ENCODE data around the gene GLT6D1. TPM values are rescaled to one million over a fixed set of nuclear protein-coding genes. Genes with fewer than 3 reads are reported as not detected.

The GLT6D1 gene
- total RNA-seq, 2 experiments from 2014 or later: not detected

DNA sequence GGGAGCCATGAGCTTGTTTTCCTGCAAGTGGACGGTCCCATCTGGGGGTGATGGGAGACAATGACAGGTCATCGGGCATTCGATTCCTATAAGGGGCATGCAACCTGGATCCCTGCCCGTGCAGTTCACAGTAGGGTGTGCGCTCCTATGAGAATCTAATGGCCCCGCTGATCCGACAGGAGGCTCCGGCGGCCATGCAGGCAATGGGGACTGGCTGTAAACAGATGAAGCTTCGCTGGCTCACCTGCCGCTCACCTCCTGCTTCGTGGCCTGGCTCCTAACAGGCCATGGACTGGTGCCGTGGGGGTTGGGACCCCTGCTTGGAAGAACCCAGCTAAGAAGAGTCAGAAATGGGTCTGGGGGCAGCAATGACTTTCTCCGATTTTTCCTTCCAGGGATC, 56.8 kb downstream of the GLT6D1 start:
- no peak for ATAC-seq

DNA sequence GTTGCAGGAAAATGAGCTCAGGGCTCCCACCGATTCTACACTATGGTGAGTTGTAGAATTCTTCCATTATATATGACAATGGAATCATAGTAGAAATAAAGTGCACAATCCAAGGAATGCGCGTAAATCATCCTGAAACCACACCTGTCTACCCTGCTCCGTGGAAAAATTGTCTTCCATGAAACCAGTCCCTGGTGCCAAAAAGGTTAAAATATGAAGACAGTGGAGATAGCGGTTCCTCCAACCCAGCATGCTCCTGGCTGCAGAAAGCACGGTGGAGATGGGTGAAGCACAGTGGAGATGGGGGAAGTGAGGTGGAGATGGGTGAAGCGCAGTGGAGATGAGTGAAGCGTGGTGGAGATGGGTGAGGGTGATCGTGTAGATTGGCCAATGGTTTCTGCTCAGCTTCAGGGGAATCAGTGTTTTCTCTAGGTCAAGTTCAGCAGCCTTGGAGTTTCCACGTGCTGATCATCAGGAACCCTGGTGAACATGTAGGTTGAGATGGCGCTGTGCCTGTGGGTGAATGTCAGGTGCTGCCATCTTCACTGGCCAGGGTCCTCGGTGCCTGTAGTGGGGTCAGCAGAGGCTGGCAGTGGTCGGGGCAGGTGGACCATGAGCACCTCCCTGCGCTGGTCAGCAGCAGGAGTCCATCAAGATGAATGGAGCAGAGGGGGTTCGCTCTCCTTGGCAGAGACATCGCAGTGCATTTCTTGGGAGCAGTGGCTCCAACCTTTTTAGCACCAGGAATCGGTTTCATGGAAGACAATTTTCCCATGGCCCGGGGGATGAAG, 57.5 kb downstream of the GLT6D1 start:
- ATAC-seq (no peak), DNase-seq (no peak)
- no peak overlapping the region for H3K4me3 Mint-ChIP-seq
- no peaks in the 10 kb centered on the region for H3K36me3 Mint-ChIP-seq (ENCODE audit: low read depth)
- ChIA-PET CTCF (no interaction called here), POLR2A (no interaction called here)
- no peaks in the 10 kb centered on the region for H3K4me1 Mint-ChIP-seq (ENCODE audit: low read depth)
- no peaks in the 10 kb centered on the region for H3K9me3 Mint-ChIP-seq (ENCODE audit: insufficient read depth)
- no peak overlapping the region for H3K27ac Mint-ChIP-seq
- no peaks in the 10 kb centered on the region for H3K27me3 Mint-ChIP-seq (ENCODE audit: low read depth)

More for the DNA sequence above, 56.8 kb downstream of the GLT6D1 start:
- DNase-seq: no peak
- Mint-ChIP-seq H3K27ac (no peak overlapping the region), H3K4me3 (no peak overlapping the region), H3K9me3 (ENCODE audit: insufficient read depth) (no peaks in the 10 kb centered on the region), H3K36me3 (ENCODE audit: low read depth) (no peaks in the 10 kb centered on the region), H3K27me3 (ENCODE audit: low read depth) (no peaks in the 10 kb centered on the region), H3K4me1 (ENCODE audit: low read depth) (no peaks in the 10 kb centered on the region)
- ChIA-PET CTCF (no interaction called here), POLR2A (no interaction called here)

- no peak for ATAC-seq
- ChIA-PET CTCF (no interaction called here), POLR2A (no interaction called here)
- no peak for DNase-seq
- Mint-ChIP-seq H3K27me3 (ENCODE audit: low read depth) (no peaks in the 10 kb centered on the region), H3K4me3 (no peak overlapping the region), H3K27ac (no peak overlapping the region), H3K9me3 (ENCODE audit: insufficient read depth) (no peaks in the 10 kb centered on the region), H3K4me1 (ENCODE audit: low read depth) (no peaks in the 10 kb centered on the region), H3K36me3 (ENCODE audit: low read depth) (no peaks in the 10 kb centered on the region)
Observed at GRCh38 chr9:135580664-135581380, 58.5 kb downstream of the GLT6D1 start.

DNA sequence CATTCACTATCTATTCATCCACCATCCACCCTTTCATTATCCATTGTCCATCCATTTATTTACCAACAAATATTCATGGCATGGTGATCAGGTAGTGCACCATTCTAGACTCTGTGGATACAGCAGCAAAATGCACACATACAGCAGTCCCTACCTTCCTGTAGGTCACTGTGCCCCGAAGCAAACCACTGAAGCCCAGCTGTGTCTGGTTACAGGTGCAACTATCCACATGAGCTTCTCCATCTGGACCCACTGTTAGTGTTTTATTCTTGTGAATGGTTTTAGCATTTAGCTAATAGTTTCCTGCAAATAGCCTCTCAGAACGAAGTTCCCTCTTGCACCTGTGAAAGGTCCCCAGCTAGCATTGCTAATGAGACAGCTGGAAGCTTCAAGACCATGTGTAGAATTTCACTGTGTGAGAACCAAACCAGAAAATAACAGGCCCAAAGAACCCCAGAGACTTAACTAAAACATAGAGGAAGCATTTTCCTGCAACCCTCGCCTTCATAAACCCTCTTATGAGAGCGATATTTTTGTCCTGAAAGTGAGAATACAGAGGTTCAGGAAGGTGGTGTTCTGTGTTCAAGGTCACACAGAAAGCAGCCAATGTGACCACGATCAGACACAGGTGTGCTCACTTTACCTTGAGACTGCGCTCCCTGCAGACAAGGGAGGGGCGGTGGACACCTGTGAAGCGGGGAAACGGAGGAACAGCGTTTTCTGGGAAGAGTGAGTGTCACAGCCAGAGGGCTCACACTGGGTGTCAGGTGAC, 59.3 kb downstream of the GLT6D1 start:
- H3K4me3 Mint-ChIP-seq: no peak overlapping the region
- DNase-seq: no peak
- ChIA-PET POLR2A (no interaction called here), CTCF (no interaction called here)
- ATAC-seq: no peak
- no peaks in the 10 kb centered on the region for H3K4me1 Mint-ChIP-seq (ENCODE audit: low read depth)
- no peaks in the 10 kb centered on the region for H3K9me3 Mint-ChIP-seq (ENCODE audit: insufficient read depth)
- no peaks in the 10 kb centered on the region for H3K36me3 Mint-ChIP-seq (ENCODE audit: low read depth)
- no peaks in the 10 kb centered on the region for H3K27me3 Mint-ChIP-seq (ENCODE audit: low read depth)
- no peak overlapping the region for H3K27ac Mint-ChIP-seq

DNA sequence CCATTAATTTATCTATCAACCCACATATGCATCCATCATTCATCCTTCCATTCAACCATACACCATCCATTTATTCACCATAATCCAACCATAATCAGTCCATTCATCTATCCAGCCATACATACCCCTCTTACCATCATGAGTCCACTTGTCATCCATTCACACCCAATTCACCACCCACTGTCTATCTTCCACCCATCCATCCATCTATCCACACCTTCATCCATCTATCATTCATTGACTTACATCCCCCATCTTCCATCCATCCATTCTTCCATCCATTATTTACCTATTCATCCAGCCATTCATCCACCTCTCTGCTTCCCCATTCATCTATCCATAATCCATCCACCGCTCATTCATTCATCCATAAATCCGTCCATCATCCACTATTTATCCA, 60.0 kb downstream of the GLT6D1 start:
- no peaks in the 10 kb centered on the region for H3K27me3 Mint-ChIP-seq (ENCODE audit: low read depth)
- ATAC-seq (no peak), DNase-seq (no peak)
- no peak overlapping the region for H3K27ac Mint-ChIP-seq
- POLR2A ChIA-PET: no interaction called here
- no peaks in the 10 kb centered on the region for H3K36me3 Mint-ChIP-seq (ENCODE audit: low read depth)
- no peak overlapping the region for H3K4me3 Mint-ChIP-seq
- H3K4me1 Mint-ChIP-seq (ENCODE audit: low read depth): no peaks in the 10 kb centered on the region
- CTCF ChIA-PET: no interaction called here
- H3K9me3 Mint-ChIP-seq (ENCODE audit: insufficient read depth): no peaks in the 10 kb centered on the region

DNA sequence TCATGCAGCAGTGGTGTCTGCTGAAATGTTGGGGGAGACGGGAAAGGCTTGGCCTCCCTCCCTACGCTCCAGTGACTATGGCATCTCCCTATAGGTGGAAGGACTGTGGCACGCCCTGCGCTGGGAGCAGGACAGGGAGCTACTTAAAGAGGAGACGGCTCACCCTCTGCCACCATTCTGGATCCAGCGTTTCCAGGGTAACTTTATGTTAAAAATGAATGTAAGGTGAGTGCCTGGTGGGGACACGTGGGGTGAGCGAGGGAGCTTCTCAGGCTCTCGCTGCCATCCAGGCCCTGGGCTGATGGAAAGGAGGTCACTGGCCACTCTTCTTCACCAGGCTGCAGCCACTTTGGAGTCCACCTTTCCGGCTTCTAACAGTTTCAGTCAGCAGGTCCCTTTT, 62.1 kb downstream of the GLT6D1 start:
- no peak overlapping the region for H3K4me3 Mint-ChIP-seq
- ChIA-PET POLR2A (no interaction called here), CTCF (no interaction called here)
- no peaks in the 10 kb centered on the region for H3K9me3 Mint-ChIP-seq (ENCODE audit: insufficient read depth)
- no peaks in the 10 kb centered on the region for H3K27me3 Mint-ChIP-seq (ENCODE audit: low read depth)
- DNase-seq (no peak), ATAC-seq (no peak)
- no peak overlapping the region for H3K27ac Mint-ChIP-seq
- no peaks in the 10 kb centered on the region for H3K4me1 Mint-ChIP-seq (ENCODE audit: low read depth)
- H3K36me3 Mint-ChIP-seq (ENCODE audit: low read depth): no peaks in the 10 kb centered on the region

DNA sequence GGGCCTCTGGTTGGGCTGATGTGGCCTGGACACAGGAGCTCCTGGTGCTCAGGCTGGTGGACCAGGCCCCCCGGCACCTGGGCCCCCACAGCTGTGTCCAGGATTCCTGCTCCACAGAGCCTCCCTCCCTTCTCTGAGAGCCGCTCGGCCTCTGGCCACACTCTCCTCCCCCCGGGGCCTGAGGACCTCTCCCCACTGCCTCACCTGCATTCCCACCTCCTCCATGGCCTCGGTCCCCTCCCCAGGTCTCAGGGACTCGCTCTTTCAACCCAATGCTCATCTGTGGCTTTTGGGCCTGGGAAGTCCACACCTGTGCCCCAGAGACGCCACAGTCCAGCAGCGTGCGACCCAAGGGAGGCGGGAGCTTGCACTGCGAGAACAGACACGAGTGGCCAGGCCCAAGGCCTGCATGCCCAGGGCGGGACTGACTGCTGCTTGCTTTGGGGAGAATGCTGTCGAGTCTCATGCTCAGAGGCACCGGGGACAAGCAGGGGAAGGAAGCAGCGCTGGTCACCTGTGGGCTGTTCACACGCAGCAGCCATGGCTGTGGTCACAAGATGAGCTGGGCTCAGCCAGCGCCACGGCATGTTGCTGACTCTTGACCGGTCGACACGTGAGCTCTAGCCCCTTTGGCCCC, 63.2 kb downstream of the GLT6D1 start:
- H3K27ac Mint-ChIP-seq: no peak overlapping the region
- POLR2A ChIA-PET: no interaction called here

GRCh38 chr9:135574943-135575342, 64.4 kb downstream of the GLT6D1 start:
- H3K27me3 Mint-ChIP-seq (ENCODE audit: low read depth): no peaks in the 10 kb centered on the region
- POLR2A ChIA-PET: no interaction called here
- ATAC-seq: no peak
- no peaks in the 10 kb centered on the region for H3K4me1 Mint-ChIP-seq (ENCODE audit: low read depth)
- H3K27ac Mint-ChIP-seq: no peak overlapping the region
- CTCF ChIA-PET: no interaction called here
- DNase-seq: no peak
- no peaks in the 10 kb centered on the region for H3K36me3 Mint-ChIP-seq (ENCODE audit: low read depth)
- H3K9me3 Mint-ChIP-seq (ENCODE audit: insufficient read depth): no peaks in the 10 kb centered on the region
- no peak overlapping the region for H3K4me3 Mint-ChIP-seq

More for the DNA sequence above, 63.2 kb downstream of the GLT6D1 start:
- H3K4me1 Mint-ChIP-seq (ENCODE audit: low read depth): no peaks in the 10 kb centered on the region
- H3K4me3 Mint-ChIP-seq: no peak overlapping the region
- no peaks in the 10 kb centered on the region for H3K36me3 Mint-ChIP-seq (ENCODE audit: low read depth)
- H3K27me3 Mint-ChIP-seq (ENCODE audit: low read depth): no peaks in the 10 kb centered on the region
- no peaks in the 10 kb centered on the region for H3K9me3 Mint-ChIP-seq (ENCODE audit: insufficient read depth)
- DNase-seq (no peak), ATAC-seq (no peak)
- CTCF ChIA-PET: no interaction called here

DNA sequence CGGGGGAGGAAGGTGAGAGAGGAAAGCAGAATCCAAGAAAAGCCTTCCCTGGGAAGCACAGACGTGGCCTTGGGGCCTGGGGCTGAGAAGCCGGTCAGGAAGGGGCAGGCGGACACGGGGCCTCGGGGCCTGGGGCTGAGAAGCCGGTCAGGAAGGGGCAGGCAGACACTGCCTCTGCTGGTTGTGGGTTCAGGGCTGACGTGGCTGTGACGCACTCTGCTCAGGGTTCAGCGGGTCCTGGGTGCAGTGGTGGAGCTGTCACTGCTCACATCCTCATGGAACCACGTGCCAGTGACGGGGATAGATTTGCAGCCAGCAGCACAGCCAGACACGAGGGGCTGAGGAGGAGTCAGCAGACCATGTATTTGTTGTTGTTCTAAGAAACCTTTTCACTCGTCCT, 65.0 kb downstream of the GLT6D1 start:
- ChIA-PET POLR2A (no interaction called here), CTCF (no interaction called here)
- Mint-ChIP-seq H3K27me3 (ENCODE audit: low read depth) (peaks cover 1% of the 10 kb centered on the region), H3K36me3 (ENCODE audit: low read depth) (no peaks in the 10 kb centered on the region), H3K4me3 (no peak overlapping the region), H3K27ac (no peak overlapping the region), H3K4me1 (ENCODE audit: low read depth) (no peaks in the 10 kb centered on the region), H3K9me3 (ENCODE audit: insufficient read depth) (no peaks in the 10 kb centered on the region)
- DNase-seq: no peak
- no peak for ATAC-seq

Other genes starting within 250 kb of the GLT6D1 start
- not detected for gene PPP1R26, start 159.8 kb downstream of the GLT6D1 start, total RNA-seq
- gene MRPS2, start 138.9 kb downstream of the GLT6D1 start, total RNA-seq: 10 to 100 TPM; 28.4 to 32.9 TPM
- gene LCN1, start 118.1 kb downstream of the GLT6D1 start, total RNA-seq: not detected
- gene OBP2A, start 93.4 kb downstream of the GLT6D1 start, total RNA-seq: not detected
- gene PAEP, start 77.8 kb downstream of the GLT6D1 start, total RNA-seq: not detected
- gene LCN9, start 23.8 kb upstream of the GLT6D1 start, total RNA-seq: not detected
- gene SOHLH1, start 59.9 kb upstream of the GLT6D1 start, total RNA-seq: not detected
- not detected for gene KCNT1, start 62.6 kb upstream of the GLT6D1 start, total RNA-seq

All from activated CD8-positive, alpha-beta T cell treated with anti-CD3 and anti-CD28 coated beads, Interleukin-2, amount 10 ng/mL, durations not matched to agents 7 days and 5 days (primary cell).